ENCODE results near the gene DUS1L.

- no peak for TF ChIP-seq EZH2 (IDR thresholded peaks at IDR 0.05; ENCODE audit: borderline replicate concordance)
- no peak for TF ChIP-seq CTCF (IDR thresholded peaks at IDR 0.05; ENCODE audit: poor library complexity)
Observed at GRCh38 chr17:82089723-82090548, 24.3 kb upstream of the DUS1L start.
